Motor neuron (in vitro differentiated cells): ENCODE results near the gene HNRNPM. TPM values are rescaled to one million over a fixed set of nuclear protein-coding genes. Genes with fewer than 3 reads are reported as not detected.

ENCODE experiments used
- ATAC-seq, 8 experiments: fragments of 200-7000 bp; cut with Tn5 transposase; replicated peaks in 6 of 8; 2 replicates each; pipeline ENCODE4 v1.8.0; 2021; ENCODE audit warnings: mild to moderate bottlenecking in 8 of 8, moderate library complexity in 8 of 8
- H3K27ac ChIP-seq, 2 donors: fragments of 250-450 bp; sonication (Bioruptor Pico); 2 replicates each; pipeline ENCODE4 v1.9.0; 2021; ENCODE audit warnings: antibody characterized with exemption in 2 of 2, mild to moderate bottlenecking in 2 of 2, moderate library complexity in 1 of 2
- H3K4me1 ChIP-seq, 2 donors: fragments of 250-450 bp; sonication (Bioruptor Pico); replicated peaks in 1 of 2; 2 replicates each; pipeline ENCODE4 v1.6.1; 2021; ENCODE audit warnings: antibody characterized with exemption in 2 of 2, mild to moderate bottlenecking in 2 of 2, moderate library complexity in 1 of 2
- H3K4me3 ChIP-seq, 5 donors: fragments of 250-450 bp; sonication (Bioruptor Pico); 2 replicates each; pipeline ENCODE4 v1.9.0; 2021; ENCODE audit warnings: antibody characterized with exemption in 5 of 5, mild to moderate bottlenecking in 5 of 5, moderate library complexity in 4 of 5
- WGBS, 10 experiments: fragments of 450-650 bp; shearing (Covaris generic); methylation state at CpG; one replicate each; pipeline ENCODE4 v1.0.0; 2022; 5-methylcytosine and 5-hydroxymethylcytosine counted together
- in situ Hi-C, 9 experiments: fragments of 400-800 bp; cut with MboI; loops; one replicate each; pipeline ENCODE4 v1.15.0; 2021; ENCODE audit warnings: low sequenced_read_pairs in 9 of 9, low pct_unique_long_range_greater_than_20kb in 2 of 9; ENCODE audit not compliant: unreplicated experiment in 9 of 9
- total RNA-seq, 8 experiments: library from RNA; unstranded; fragments of 300-600 nt; gene quantifications; 2 replicates each; pipeline versions ENCODE4 v1.2.3 to v1.2.4, GENCODE V29; 2022

HNRNPM gene
- total RNA-seq, 8 experiments from 2014 or later, result 44.2 to 280 (median 73.5) TPM

GRCh38 chr19:8456064-8456463, 11.3 kb downstream of the HNRNPM start:
- Histone ChIP-seq H3K27ac (no peak overlapping the region), H3K4me3 (no peak overlapping the region), H3K4me1 (peaks cover 0 to 10% of the 10 kb centered on the region in 2 donors)
- WGBS, 10 experiments, result 66 to 91% (median 78%) methylated on average over 2 to 6 of the region's 7 CpGs; no CpG with 5 or more reads in 3 of the 10 experiments
- ATAC-seq, result peak in 3 of 8 experiments; percentile 15 to 49 (median 18)
- in situ Hi-C loops, result no loop called here

- 48 to 100% (median 97%) methylated on average over 1 to 3 of the region's 3 CpGs; no CpG with 5 or more reads in 1 of the 10 experiments for WGBS, 10 experiments
- H3K4me1 ChIP-seq, result peaks cover 0 to 10% of the 10 kb centered on the region in 2 donors
- ATAC-seq, result no peak
- H3K4me3 ChIP-seq, result no peak overlapping the region
- in situ Hi-C loops, result no loop called here
- H3K27ac ChIP-seq, result no peak overlapping the region
These were observed 12.4 kb downstream of the HNRNPM start for GRCh38 chr19:8457209-8457608.

GRCh38 chr19:8457827-8458226, 13.1 kb downstream of the HNRNPM start:
- in situ Hi-C loops, result no loop called here
- Histone ChIP-seq H3K4me1 (peaks cover 0 to 10% of the 10 kb centered on the region in 2 donors), H3K4me3 (no peak overlapping the region), H3K27ac (no peak overlapping the region)
- no peak for ATAC-seq
- WGBS, 10 experiments, result 43 to 100% (median 81%) methylated on average over 1 of the region's 1 CpG; no CpG with 5 or more reads in 6 of the 10 experiments

- Histone ChIP-seq H3K4me3 (no peak overlapping the region), H3K4me1 (peaks cover 0 to 10% of the 10 kb centered on the region in 2 donors), H3K27ac (no peak overlapping the region)
- in situ Hi-C loops, result no loop called here
- WGBS, 10 experiments, result 40 to 100% (median 82%) methylated on average over 1 to 5 of the region's 5 CpGs
- ATAC-seq, result no peak
These were observed 13.6 kb downstream of the HNRNPM start for GRCh38 chr19:8458380-8458779.

GRCh38 chr19:8459095-8459494, 14.3 kb downstream of the HNRNPM start:
- Histone ChIP-seq H3K27ac (no peak overlapping the region), H3K4me3 (no peak overlapping the region), H3K4me1 (peaks cover 0 to 10% of the 10 kb centered on the region in 2 donors)
- 47 to 100% (median 89%) methylated on average over 1 to 5 of the region's 7 CpGs; no CpG with 5 or more reads in 2 of the 10 experiments for WGBS, 10 experiments
- peak in 2 of 8 experiments; percentile 12 to 37 for ATAC-seq
- in situ Hi-C loops, result no loop called here

GRCh38 chr19:8459520-8460270, 14.9 kb downstream of the HNRNPM start:
- no peak overlapping the region for H3K27ac ChIP-seq
- H3K4me3 ChIP-seq, result no peak overlapping the region
- in situ Hi-C loops, result no loop called here
- WGBS, 10 experiments, result 6 to 90% (median 79%) methylated on average over 2 to 6 of the region's 6 CpGs
- H3K4me1 ChIP-seq, result peaks cover 0 to 10% of the 10 kb centered on the region in 2 donors
- ATAC-seq, result peak in 4 of 8 experiments; percentile 37 to 63 (median 52)

- Histone ChIP-seq H3K4me1 (peaks cover 0 to 10% of the 10 kb centered on the region in 2 donors), H3K4me3 (no peak overlapping the region)
- ATAC-seq, result no peak
These were observed 15.9 kb downstream of the HNRNPM start for GRCh38 chr19:8460516-8461298.

GRCh38 chr19:8461376-8461775, 16.6 kb downstream of the HNRNPM start:
- no peak for ATAC-seq
- in situ Hi-C loops, result no loop called here
- no peak overlapping the region for H3K27ac ChIP-seq
- WGBS, 10 experiments, result 76 to 100% (median 89%) methylated on average over 1 to 4 of the region's 4 CpGs
- no peak overlapping the region for H3K4me3 ChIP-seq
- peaks cover 0 to 10% of the 10 kb centered on the region in 2 donors for H3K4me1 ChIP-seq

More at GRCh38 chr19:8460516-8461298, 15.9 kb downstream of the HNRNPM start:
- 51 to 100% (median 90%) methylated on average over 2 to 7 of the region's 7 CpGs for WGBS, 10 experiments
- in situ Hi-C loops, result no loop called here
- no peak overlapping the region for H3K27ac ChIP-seq

- in situ Hi-C loops, result no loop called here
- 60 to 98% (median 93%) methylated on average over 1 to 13 of the region's 14 CpGs for WGBS, 10 experiments
These were observed 17.1 kb downstream of the HNRNPM start for GRCh38 chr19:8461891-8462290.

GRCh38 chr19:8462571-8462970, 17.8 kb downstream of the HNRNPM start:
- in situ Hi-C loops, result no loop called here
- peak in 2 of 8 experiments; percentile 13 to 14 for ATAC-seq
- H3K27ac ChIP-seq, result no peak overlapping the region
- WGBS, 10 experiments, result 6 to 100% (median 65%) methylated on average over 1 to 5 of the region's 5 CpGs; no CpG with 5 or more reads in 2 of the 10 experiments
- H3K4me3 ChIP-seq, result no peak overlapping the region
- H3K4me1 ChIP-seq, result peaks cover 0 to 10% of the 10 kb centered on the region in 2 donors

More at GRCh38 chr19:8461891-8462290, 17.1 kb downstream of the HNRNPM start:
- Histone ChIP-seq H3K4me1 (peaks cover 0 to 10% of the 10 kb centered on the region in 2 donors), H3K27ac (no peak overlapping the region), H3K4me3 (no peak overlapping the region)
- no peak for ATAC-seq

- H3K27ac ChIP-seq, result no peak overlapping the region
These were observed 18.6 kb downstream of the HNRNPM start for GRCh38 chr19:8463365-8463764.

GRCh38 chr19:8466018-8466417, 21.2 kb downstream of the HNRNPM start:
- WGBS, 10 experiments, result 40 to 100% (median 94%) methylated on average over 3 to 4 of the region's 4 CpGs; no CpG with 5 or more reads in 1 of the 10 experiments
- H3K4me1 ChIP-seq, result no peaks in the 10 kb centered on the region
- no peak overlapping the region for H3K4me3 ChIP-seq
- no peak overlapping the region for H3K27ac ChIP-seq
- in situ Hi-C loops, result no loop called here
- no peak for ATAC-seq

More at GRCh38 chr19:8463365-8463764, 18.6 kb downstream of the HNRNPM start:
- in situ Hi-C loops, result no loop called here
- no peak for ATAC-seq
- WGBS, 10 experiments, result 86 to 100% (median 97%) methylated on average over 2 to 8 of the region's 8 CpGs; no CpG with 5 or more reads in 1 of the 10 experiments
- Histone ChIP-seq H3K4me3 (no peak overlapping the region), H3K4me1 (peaks cover 0 to 8% of the 10 kb centered on the region in 2 donors)

GRCh38 chr19:8468124-8468523, 23.3 kb downstream of the HNRNPM start:
- no peak overlapping the region for H3K27ac ChIP-seq
- H3K4me1 ChIP-seq, result no peaks in the 10 kb centered on the region
- no peak overlapping the region for H3K4me3 ChIP-seq
- in situ Hi-C loops, result no loop called here
- WGBS, 10 experiments, result 89 to 100% (median 100%) methylated on average over 1 to 3 of the region's 3 CpGs; no CpG with 5 or more reads in 1 of the 10 experiments
- ATAC-seq, result no peak
